ENCODE measurements around the gene RETREG2. TPM values are rescaled to one million over a fixed set of nuclear protein-coding genes. Genes with fewer than 3 reads are reported as not detected.

Gene RETREG2
- polyA plus RNA-seq, 1 donor from 2014 or later = 156 TPM

- Histone ChIP-seq H3K27me3 (ENCODE audit: insufficient read depth, low read depth, low read length) (no peaks in the 10 kb centered on the region), H3K79me2 (replicated peaks; ENCODE audit: insufficient read depth, low read length) (peaks cover 4% of the 10 kb centered on the region), H3K9me2 (ENCODE audit: insufficient read depth, low read length) (no peaks in the 10 kb centered on the region), H3K36me3 (ENCODE audit: insufficient read depth, low read length) (no peaks in the 10 kb centered on the region), H3K4me2 (ENCODE audit: low read length) (no peak overlapping the region), H3K4me3 (ENCODE audit: low read length) (no peak overlapping the region), H4K20me1 (ENCODE audit: insufficient read depth) (no peaks in the 10 kb centered on the region), H3K9ac (ENCODE audit: low read length) (no peak overlapping the region), H2AFZ (ENCODE audit: low read depth, low read length) (no peak overlapping the region), H3K9me3 (ENCODE audit: low read length) (no peaks in the 10 kb centered on the region), H3F3A (ENCODE audit: insufficient read depth, low read length, poor library complexity, severe bottlenecking) (peaks cover 3% of the 10 kb centered on the region), H3K27ac (ENCODE audit: low read length) (no peak overlapping the region)
- TF ChIP-seq EZH2 (IDR thresholded peaks at IDR 0.05; ENCODE audit: borderline replicate concordance, insufficient read depth, low read length, poor library complexity, severe bottlenecking) = no peak
- no peak for TF ChIP-seq MXI1 (conservative IDR thresholded peaks at IDR 0.05; ENCODE audit: poor library complexity, severe bottlenecking)
- TF ChIP-seq TAF1 (IDR thresholded peaks at IDR 0.05; ENCODE audit: low read depth) = no peak
- no peak for TF ChIP-seq CTCF (IDR thresholded peaks at IDR 0.05; ENCODE audit: poor library complexity, severe bottlenecking)
- TF ChIP-seq REST (IDR thresholded peaks at IDR 0.05; ENCODE audit: borderline replicate concordance) = no peak
- TF ChIP-seq POLR2AphosphoS5 (IDR thresholded peaks at IDR 0.05) = no peak
- TF ChIP-seq EP300 (conservative IDR thresholded peaks at IDR 0.05; ENCODE audit: poor library complexity, severe bottlenecking) = no peak
- no peak for TF ChIP-seq SMC3 (conservative IDR thresholded peaks at IDR 0.05; ENCODE audit: poor library complexity)
- no peak for TF ChIP-seq RAD21 (conservative IDR thresholded peaks at IDR 0.05)
These were observed 4.9 kb upstream of the RETREG2 start for GRCh38 chr2:219173176-219173575.

- no peaks in the 10 kb centered on the region for H3K9me2 ChIP-seq (ENCODE audit: insufficient read depth, low read length)
- H2AFZ ChIP-seq (ENCODE audit: low read depth, low read length) = no peak overlapping the region
- no peaks in the 10 kb centered on the region for H3K36me3 ChIP-seq (ENCODE audit: insufficient read depth, low read length)
- peaks cover 9% of the 10 kb centered on the region for H3K79me2 ChIP-seq (replicated peaks; ENCODE audit: insufficient read depth, low read length)
- peaks cover 3% of the 10 kb centered on the region for H3F3A ChIP-seq (ENCODE audit: insufficient read depth, low read length, poor library complexity, severe bottlenecking)
- no peak for TF ChIP-seq POLR2AphosphoS5 (IDR thresholded peaks at IDR 0.05)
- TF ChIP-seq RAD21 (conservative IDR thresholded peaks at IDR 0.05) = no peak
- no peak for TF ChIP-seq TAF1 (IDR thresholded peaks at IDR 0.05; ENCODE audit: low read depth)
- TF ChIP-seq SMC3 (conservative IDR thresholded peaks at IDR 0.05; ENCODE audit: poor library complexity) = no peak
- no peak for TF ChIP-seq REST (IDR thresholded peaks at IDR 0.05; ENCODE audit: borderline replicate concordance)
- no peak for TF ChIP-seq CTCF (IDR thresholded peaks at IDR 0.05; ENCODE audit: poor library complexity, severe bottlenecking)
- no peak for TF ChIP-seq EZH2 (IDR thresholded peaks at IDR 0.05; ENCODE audit: borderline replicate concordance, insufficient read depth, low read length, poor library complexity, severe bottlenecking)
- no peak for TF ChIP-seq MXI1 (conservative IDR thresholded peaks at IDR 0.05; ENCODE audit: poor library complexity, severe bottlenecking)
- no peak for TF ChIP-seq EP300 (conservative IDR thresholded peaks at IDR 0.05; ENCODE audit: poor library complexity, severe bottlenecking)
- no peak overlapping the region for H3K4me3 ChIP-seq (ENCODE audit: low read length)
- no peaks in the 10 kb centered on the region for H4K20me1 ChIP-seq (ENCODE audit: insufficient read depth)
- H3K9ac ChIP-seq (ENCODE audit: low read length) = no peak overlapping the region
- no peaks in the 10 kb centered on the region for H3K9me3 ChIP-seq (ENCODE audit: low read length)
- H3K27me3 ChIP-seq (ENCODE audit: insufficient read depth, low read depth, low read length) = no peaks in the 10 kb centered on the region
- H3K27ac ChIP-seq (ENCODE audit: low read length) = no peak overlapping the region
- no peak overlapping the region for H3K4me2 ChIP-seq (ENCODE audit: low read length)
These were observed 3.9 kb upstream of the RETREG2 start for GRCh38 chr2:219174146-219174545.
